ENCODE data around the gene PRPF19. TPM values are rescaled to one million over a fixed set of nuclear protein-coding genes. Genes with fewer than 3 reads are reported as not detected.

PRPF19 gene
- total and polyA plus RNA-seq, 2 of the 8 experiments (the other 6 are each of a cell fraction or from before 2014, with no cell fraction given), result 107 to 141 TPM

DNA sequence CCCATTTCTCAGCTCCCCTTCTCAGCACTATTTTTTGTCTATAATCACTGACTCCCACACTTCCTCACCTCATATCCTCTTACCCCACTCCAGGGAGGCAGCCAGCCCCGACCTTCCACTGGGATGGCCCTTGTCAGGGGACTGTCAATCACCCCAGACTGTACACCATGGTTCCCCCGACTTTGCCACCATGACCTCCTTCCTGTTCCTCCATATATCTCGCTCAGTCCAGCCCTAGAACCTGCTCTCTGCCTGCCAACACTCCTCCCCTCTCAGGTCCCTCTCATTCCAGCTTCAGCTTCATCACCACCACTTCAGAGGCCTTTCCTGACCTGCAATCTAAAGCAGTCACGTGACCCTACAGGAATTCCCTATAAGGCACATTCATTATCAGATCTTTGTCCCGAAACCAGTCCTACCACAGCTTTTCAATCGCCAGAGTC lies 16.5 kb downstream of the PRPF19 start:
- Histone ChIP-seq H3K36me3 (ENCODE audit: control insufficient read depth in 2 of 4, insufficient read depth in 4 of 4, low read length in 3 of 4) (peaks cover 5 to 30% (median 17%) of the 10 kb centered on the region in 4 experiments), H2BK20ac (ENCODE audit: low read length) (no peak overlapping the region), H3K27ac (ENCODE audit: low read depth, low read length) (no peak overlapping the region), H3K79me2 (ENCODE audit: control insufficient read depth in 1 of 2, insufficient read depth in 2 of 2, low read length in 2 of 2) (no peaks in the 10 kb centered on the region), H2BK15ac (ENCODE audit: low read length) (no peak overlapping the region), H3K23me2 (ENCODE audit: low read depth, low read length) (no peaks in the 10 kb centered on the region), H2AK5ac (ENCODE audit: low read depth, low read length) (no peak overlapping the region), H4K20me1 (replicated peaks in 1 of 2; ENCODE audit: control insufficient read depth in 1 of 2, insufficient read depth in 2 of 2, low read length in 2 of 2) (peaks cover 0 to 7% of the 10 kb centered on the region in 2 experiments), H3K9me3 (ENCODE audit: insufficient read depth in 2 of 2, low read depth in 1 of 2, low read length in 1 of 2) (no peaks in the 10 kb centered on the region), H2BK120ac (replicated peaks; ENCODE audit: low read depth, low read length) (no peak overlapping the region), H3K4me3 (ENCODE audit: extremely low read depth in 1 of 4, insufficient read depth in 2 of 4, low read depth in 3 of 4, low read length in 4 of 4) (no peak overlapping the region), H2BK5ac (ENCODE audit: low read depth, low read length) (no peak overlapping the region), H3K4ac (replicated peaks; ENCODE audit: insufficient read length, low read depth, low read length) (no peak overlapping the region), H4K8ac (ENCODE audit: extremely low read depth, insufficient read depth, low read length) (no peak overlapping the region), H4K91ac (replicated peaks; ENCODE audit: insufficient read length, low read length) (no peak overlapping the region), H3K9ac (replicated peaks in 1 of 4; ENCODE audit: extremely low read depth in 1 of 4, low read depth in 3 of 4, low read length in 3 of 4) (no peak overlapping the region; a peak in 1 of 7 replicates), H3K14ac (ENCODE audit: insufficient read length) (no peak overlapping the region), H3K56ac (replicated peaks; ENCODE audit: insufficient read length, low read depth, low read length) (no peak overlapping the region), H3K27me3 (replicated peaks in 1 of 4; ENCODE audit: control insufficient read depth in 3 of 4, extremely low read depth in 1 of 4, insufficient read depth in 3 of 4, low read length in 3 of 4) (no peaks in the 10 kb centered on the region), H4K5ac (ENCODE audit: insufficient read length, low read depth, low read length) (no peak overlapping the region), H2BK12ac (ENCODE audit: low read depth, low read length) (no peak overlapping the region), H2AFZ (ENCODE audit: low read length) (no peak overlapping the region), H3K79me1 (ENCODE audit: low read depth, low read length) (no peaks in the 10 kb centered on the region; the same call in 1 of the 2 replicates), H3K23ac (ENCODE audit: insufficient read length) (no peak overlapping the region), H3K4me1 (replicated peaks in 1 of 4; ENCODE audit: control insufficient read depth in 3 of 4, insufficient read depth in 4 of 4, low read length in 3 of 4) (no peaks in the 10 kb centered on the region), H3K18ac (ENCODE audit: extremely low read depth, low read length) (no peak overlapping the region), H3K4me2 (ENCODE audit: insufficient read depth in 1 of 2, low read depth in 2 of 2, low read length in 2 of 2) (no peak overlapping the region)
- no peak for FAIRE-seq
- POLR2A ChIA-PET (ENCODE audit: partially characterized antibody), result interaction anchor here (0.6 to 3.9 kb wide), 12 partner anchors 9 to 228 kb away, joined by 3 to 18 read pairs (median 4); partner anchors contain the start of genes CCDC86, PRPF19 and TMEM109
- WGBS, 2 experiments (ENCODE audit: extremely low coverage in 1 of 2, insufficient coverage in 1 of 2, insufficient read length in 1 of 2, insufficient replicate concordance in 2 of 2, low coverage in 1 of 2, low lambda C conversion rate in 2 of 2, missing lambda C conversion rate in 1 of 2), result 73% methylated on average over 6 of the region's 6 CpGs; no CpG with 5 or more reads in 1 of the 2 experiments
- TF ChIP-seq ZNF274 (IDR thresholded peaks at IDR 0.05; ENCODE audit: borderline replicate concordance, extremely low read depth, low read length), result no peak
- TF ChIP-seq RFX5 (IDR thresholded peaks at IDR 0.05; ENCODE audit: borderline replicate concordance, low read depth, low read length), result no peak
- TF ChIP-seq TCF12 (IDR thresholded peaks at IDR 0.05; ENCODE audit: low read depth, low read length), result no peak
- TF ChIP-seq CREB1 (IDR thresholded peaks at IDR 0.05), result no peak
- no peak for DNase-seq (ENCODE audit: low read depth in 1 of 2, low spot score in 2 of 2)
- CTCF ChIA-PET (ENCODE audit: partially characterized antibody), result interaction anchor here (1.0 to 23.0 kb wide), 9 partner anchors 8 to 127 kb away, joined by 3 to 522 read pairs (median 16); partner anchors contain the start of gene PRPF19
